VCaP (cell line): Measurements from ENCODE around the gene ACR.

ENCODE experiments used
- H3K27ac ChIP-seq: fragments of 450-650 bp; 2 replicates; pipeline ENCODE4 v1.5.1; 2017
- TF ChIP-seq, protein P1 (sequence below): fragments of 450-650 bp; conservative IDR thresholded peaks from 2 replicates; pipeline ENCODE4 v1.5.1; 2017; ENCODE audit warnings: mild to moderate bottlenecking, moderate library complexity

Gene ACR

DNA sequence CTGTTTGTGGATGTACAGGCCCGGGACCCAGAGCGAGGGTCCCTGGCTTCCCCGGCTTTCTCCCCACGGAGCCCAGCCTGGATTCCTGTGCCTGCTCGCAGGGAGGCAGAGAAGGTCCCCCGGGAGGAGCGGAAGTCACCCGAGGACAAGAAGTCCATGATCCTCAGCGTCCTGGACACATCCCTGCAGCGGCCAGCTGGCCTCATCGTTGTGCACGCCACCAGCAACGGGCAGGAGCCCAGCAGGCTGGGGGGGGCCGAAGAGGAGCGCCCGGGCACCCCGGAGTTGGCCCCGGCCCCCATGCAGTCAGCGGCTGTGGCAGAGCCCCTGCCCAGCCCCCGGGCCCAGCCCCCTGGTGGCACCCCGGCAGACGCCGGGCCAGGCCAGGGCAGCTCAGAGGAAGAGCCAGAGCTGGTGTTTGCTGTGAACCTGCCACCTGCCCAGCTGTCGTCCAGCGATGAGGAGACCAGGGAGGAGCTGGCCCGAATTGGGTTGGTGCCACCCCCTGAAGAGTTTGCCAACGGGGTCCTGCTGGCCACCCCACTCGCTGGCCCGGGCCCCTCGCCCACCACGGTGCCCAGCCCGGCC is 16.7 kb upstream of the ACR start:
- H3K27ac ChIP-seq: no peak overlapping the region
- TF ChIP-seq, protein P1, sequence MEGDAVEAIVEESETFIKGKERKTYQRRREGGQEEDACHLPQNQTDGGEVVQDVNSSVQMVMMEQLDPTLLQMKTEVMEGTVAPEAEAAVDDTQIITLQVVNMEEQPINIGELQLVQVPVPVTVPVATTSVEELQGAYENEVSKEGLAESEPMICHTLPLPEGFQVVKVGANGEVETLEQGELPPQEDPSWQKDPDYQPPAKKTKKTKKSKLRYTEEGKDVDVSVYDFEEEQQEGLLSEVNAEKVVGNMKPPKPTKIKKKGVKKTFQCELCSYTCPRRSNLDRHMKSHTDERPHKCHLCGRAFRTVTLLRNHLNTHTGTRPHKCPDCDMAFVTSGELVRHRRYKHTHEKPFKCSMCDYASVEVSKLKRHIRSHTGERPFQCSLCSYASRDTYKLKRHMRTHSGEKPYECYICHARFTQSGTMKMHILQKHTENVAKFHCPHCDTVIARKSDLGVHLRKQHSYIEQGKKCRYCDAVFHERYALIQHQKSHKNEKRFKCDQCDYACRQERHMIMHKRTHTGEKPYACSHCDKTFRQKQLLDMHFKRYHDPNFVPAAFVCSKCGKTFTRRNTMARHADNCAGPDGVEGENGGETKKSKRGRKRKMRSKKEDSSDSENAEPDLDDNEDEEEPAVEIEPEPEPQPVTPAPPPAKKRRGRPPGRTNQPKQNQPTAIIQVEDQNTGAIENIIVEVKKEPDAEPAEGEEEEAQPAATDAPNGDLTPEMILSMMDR: no peak

DNA sequence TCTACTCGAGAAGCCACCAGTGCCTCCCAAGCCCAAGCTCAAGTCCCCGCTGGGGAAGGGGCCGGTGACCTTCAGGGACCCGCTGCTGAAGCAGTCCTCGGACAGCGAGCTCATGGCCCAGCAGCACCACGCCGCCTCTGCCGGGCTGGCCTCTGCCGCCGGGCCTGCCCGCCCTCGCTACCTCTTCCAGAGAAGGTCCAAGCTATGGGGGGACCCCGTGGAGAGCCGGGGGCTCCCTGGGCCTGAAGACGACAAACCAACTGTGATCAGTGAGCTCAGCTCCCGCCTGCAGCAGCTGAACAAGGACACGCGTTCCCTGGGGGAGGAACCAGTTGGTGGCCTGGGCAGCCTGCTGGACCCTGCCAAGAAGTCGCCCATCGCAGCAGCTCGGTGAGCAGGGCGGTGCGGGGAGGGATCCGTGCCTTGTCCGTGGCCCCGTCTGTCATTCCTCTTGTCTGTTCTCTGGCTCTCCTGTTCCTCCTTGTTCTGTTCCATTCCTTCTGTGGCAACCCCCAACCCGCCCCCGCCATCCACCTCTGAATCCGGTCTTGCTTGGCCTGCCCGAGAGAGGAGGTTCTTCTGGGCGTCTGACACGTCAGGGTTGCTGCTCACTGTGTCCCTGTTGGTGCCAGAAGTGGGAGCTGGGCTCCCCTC is 15.8 kb upstream of the ACR start:
- TF ChIP-seq, protein P1: no peak
- H3K27ac ChIP-seq: no peak overlapping the region

DNA sequence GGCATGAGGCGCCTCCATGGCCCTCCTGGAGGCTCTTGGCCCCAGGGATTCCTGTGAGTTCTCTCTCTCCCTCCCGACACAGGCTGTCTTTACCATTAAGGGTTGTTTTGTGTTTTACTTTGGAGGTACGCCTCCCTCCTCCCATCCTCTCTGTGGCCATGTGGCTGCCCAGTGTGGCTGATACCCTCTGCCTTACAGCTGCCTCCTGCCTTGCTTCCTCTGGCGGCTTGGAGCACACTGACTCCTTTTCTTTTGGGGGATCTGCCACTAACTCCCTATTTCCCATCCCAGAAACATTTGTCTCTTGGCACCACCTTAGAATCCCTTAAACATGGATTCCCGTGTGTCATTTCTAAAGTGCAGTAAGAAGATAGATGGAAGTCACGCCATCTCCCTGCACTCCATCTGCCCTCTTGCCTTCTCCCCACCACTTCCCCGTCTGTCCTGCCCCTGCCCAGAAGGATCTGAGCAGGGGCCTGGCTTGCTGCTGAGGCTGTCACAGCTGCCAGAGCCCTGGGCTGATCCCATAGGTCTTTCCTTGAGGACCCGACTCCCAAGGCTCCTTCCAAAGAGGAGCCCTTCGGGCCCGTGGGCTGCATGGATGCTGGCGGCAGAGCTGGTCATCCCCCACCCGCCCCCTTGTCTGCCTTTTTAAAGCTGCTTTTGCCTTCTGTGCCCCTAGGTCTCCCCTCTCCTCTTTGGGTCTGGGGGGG is 15.1 kb upstream of the ACR start:
- H3K27ac ChIP-seq: no peak overlapping the region
- TF ChIP-seq, protein P1: no peak

DNA sequence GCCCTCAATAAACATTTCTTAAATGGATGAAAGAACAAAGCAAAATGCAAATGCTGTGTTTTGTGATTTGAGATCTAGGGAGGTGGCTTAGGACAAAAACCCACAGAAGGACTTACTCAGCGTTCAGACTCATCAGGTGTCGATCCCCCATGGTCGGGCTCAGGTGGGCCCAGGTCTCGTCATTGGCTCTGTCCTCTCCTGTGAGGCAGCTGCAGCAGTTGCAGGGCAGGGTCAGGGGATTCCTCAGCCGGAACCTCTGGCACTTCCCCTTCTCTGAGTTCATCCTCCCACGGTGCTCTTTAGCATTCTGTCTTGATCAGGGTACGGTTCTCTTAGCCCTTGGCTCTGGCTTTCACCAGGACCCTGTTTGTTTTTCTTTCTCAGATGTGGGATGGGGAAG is 14.0 kb upstream of the ACR start:
- H3K27ac ChIP-seq: no peak overlapping the region
- TF ChIP-seq, protein P1: no peak

DNA sequence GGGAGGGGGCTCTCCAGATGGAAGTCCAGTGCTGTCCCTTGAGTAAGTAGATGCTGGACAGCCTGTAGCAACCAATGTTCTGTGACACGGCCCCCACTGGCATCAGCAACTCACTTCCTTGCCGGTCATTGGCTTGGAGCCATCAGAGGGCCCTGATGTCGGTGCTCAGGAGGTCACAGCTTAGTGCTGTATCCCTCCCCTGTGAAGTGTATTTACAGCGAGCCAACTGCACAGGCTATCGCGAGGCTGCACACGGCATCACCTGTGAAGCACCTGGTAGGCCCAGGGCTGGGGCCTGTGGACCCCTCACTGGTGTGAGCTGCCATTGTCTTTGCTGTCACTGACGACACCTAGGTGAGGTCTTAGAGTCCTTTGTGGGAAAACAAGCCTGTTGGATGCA is 13.4 kb upstream of the ACR start:
- no peak overlapping the region for H3K27ac ChIP-seq
- TF ChIP-seq, protein P1: no peak

DNA sequence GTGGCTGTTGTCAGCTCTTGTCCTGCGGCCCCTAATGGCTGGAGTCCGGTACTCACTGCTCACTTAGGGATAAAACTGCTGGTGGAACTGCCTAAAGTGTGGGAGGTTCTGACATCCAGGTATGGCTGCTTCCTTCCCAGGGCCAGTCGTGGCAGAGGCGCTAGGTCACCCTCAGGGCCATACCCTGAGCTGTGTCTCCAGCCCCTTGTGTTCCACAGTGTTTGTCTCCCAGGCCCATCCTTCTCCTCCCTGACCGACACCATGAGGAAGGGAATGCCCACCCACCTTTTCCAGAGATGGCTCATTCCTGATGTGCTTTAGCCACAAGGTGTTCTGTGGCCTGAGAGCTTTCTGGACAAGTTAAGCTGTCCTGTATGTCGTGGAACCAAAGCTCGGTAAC is 12.4 kb upstream of the ACR start:
- no peak overlapping the region for H3K27ac ChIP-seq
- TF ChIP-seq, protein P1: no peak

DNA sequence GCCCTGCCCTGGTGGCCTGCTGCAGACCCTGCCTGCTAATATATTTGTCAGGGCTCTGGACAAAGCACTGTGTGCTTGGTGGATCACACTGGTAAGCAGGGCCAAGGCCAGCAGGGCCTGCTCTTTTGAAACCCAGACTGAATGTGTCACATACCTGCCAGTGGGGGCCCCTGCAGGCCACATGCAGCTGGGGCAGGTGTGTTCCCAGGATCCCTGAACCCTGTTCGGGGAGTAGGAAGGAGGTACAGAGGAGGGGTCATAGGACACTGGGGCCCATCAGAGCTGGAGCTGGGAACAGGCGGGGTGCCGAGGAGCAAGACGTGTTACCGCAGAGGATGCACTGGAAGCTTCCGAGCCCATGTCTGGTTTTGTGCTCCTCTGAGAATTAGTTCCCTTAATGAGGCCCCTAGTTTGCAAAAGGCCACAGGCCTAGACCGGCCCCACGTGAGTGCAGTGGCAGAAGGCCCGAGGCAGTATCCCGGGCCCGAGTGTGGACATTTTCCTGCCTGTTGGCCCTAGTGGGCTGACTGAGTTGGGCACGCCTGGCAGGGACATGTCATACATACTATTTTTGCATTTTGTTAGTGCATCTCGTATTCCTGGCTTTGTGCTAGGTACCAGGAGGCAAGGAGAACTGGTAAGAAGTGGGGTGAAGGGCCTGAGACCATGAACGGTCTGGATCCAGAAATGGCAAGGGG is 11.2 kb upstream of the ACR start:
- no peak overlapping the region for H3K27ac ChIP-seq
- TF ChIP-seq, protein P1: no peak
